HG03280 (cell line): ENCODE measurements around the gene PANK4.
"Not testable (repeated sequence)": the region's sequence is repeated elsewhere in the genome, so short reads cannot be mapped to it uniquely, and the experiment has no call there.

Experiments
- ATAC-seq: cut with Tn5 transposase; IDR thresholded peaks from one replicate; pipeline ENCODE4 v1.9.1; 2021; ENCODE audit warnings: mild to moderate bottlenecking, moderate library complexity; ENCODE audit not compliant: unreplicated experiment

The PANK4 gene

GRCh38 chr1:2525920-2526823 is at the start of gene PANK4:
TSS of gene PANK4 (minus strand) at chr1:2526596. CDS start at chr1:2526587, 9 bp downstream.
- peak; percentile 91 for ATAC-seq

- ATAC-seq, result no peak
Measured at GRCh38 chr1:2574350-2574749, 48.0 kb upstream of the PANK4 start.

GRCh38 chr1:2573250-2573920 is 47.0 kb upstream of the PANK4 start:
- ATAC-seq, result no peak

- no peak for ATAC-seq
Measured at GRCh38 chr1:2571348-2571747, 45.0 kb upstream of the PANK4 start.

GRCh38 chr1:2570332-2570731 is 43.9 kb upstream of the PANK4 start:
- ATAC-seq, result no peak

GRCh38 chr1:2569703-2570102 is 43.3 kb upstream of the PANK4 start:
- ATAC-seq, result not testable (repeated sequence)

- ATAC-seq, result no peak
Measured at GRCh38 chr1:2569060-2569459, 42.7 kb upstream of the PANK4 start.

- ATAC-seq, result not testable (repeated sequence)
Measured at GRCh38 chr1:2568187-2568816, 41.9 kb upstream of the PANK4 start.

- ATAC-seq, result no peak
Measured at GRCh38 chr1:2567083-2567679, 40.8 kb upstream of the PANK4 start.

GRCh38 chr1:2566101-2567045 is 40.0 kb upstream of the PANK4 start:
- ATAC-seq, result no peak

- no peak for ATAC-seq
Measured at GRCh38 chr1:2564815-2565374, 38.5 kb upstream of the PANK4 start.

GRCh38 chr1:2564006-2564814 is 37.8 kb upstream of the PANK4 start:
- ATAC-seq, result no peak

GRCh38 chr1:2563205-2563604 is 36.8 kb upstream of the PANK4 start:
- no peak for ATAC-seq

GRCh38 chr1:2561898-2562895 is 35.8 kb upstream of the PANK4 start:
- no peak for ATAC-seq

GRCh38 chr1:2561446-2561845 is 35.0 kb upstream of the PANK4 start:
- no peak for ATAC-seq

- ATAC-seq, result no peak
Measured at GRCh38 chr1:2560299-2561073, 34.1 kb upstream of the PANK4 start.
